GM12878 (cell line): ENCODE results near the gene C1QB. TPM values are rescaled to one million over a fixed set of nuclear protein-coding genes. Genes with fewer than 3 reads are reported as not detected.

Source experiments
- ATAC-seq: fragments of 200-7000 bp; cut with Tn5 transposase; 3 replicates; pipeline ENCODE4 v1.9.1; 2020; ENCODE audit warnings: mild to moderate bottlenecking, moderate library complexity
- BruUV-seq: library from RNA; stranded (reverse); fragments of 400-500 nt; replicated peaks from 2 replicates; lab custom pipeline; 2021; lab: Mats Ljungman, UMichigan
- CTCF ChIA-PET: fragments of 300-600 bp; sonication (Branson Sonifier 250); formaldehyde crosslinking; extraction: SDS; loops from one replicate; lab custom pipeline; 2021; ENCODE audit warnings: inconsistent platforms; lab: Yijun Ruan, JAX
- POLR2A ChIA-PET: fragments of 350-600 bp; formaldehyde crosslinking; extraction: SDS; loops from one replicate; lab custom pipeline; 2021; ENCODE audit warnings: inconsistent platforms; lab: Charles Lee
- RAD21 ChIA-PET: fragments of 300-600 bp; sonication (Branson Sonifier 250); formaldehyde crosslinking; loops from one replicate; lab custom pipeline; 2023; ENCODE audit warnings: antibody characterized with exemption; ENCODE audit not compliant: unreplicated experiment; lab: Charles Lee
- SMC1A ChIA-PET: fragments of 300-600 bp; sonication (Branson Sonifier 250); formaldehyde crosslinking; loops from one replicate; lab custom pipeline; 2023; ENCODE audit not compliant: unreplicated experiment, uncharacterized antibody; lab: Charles Lee
- DNase-seq: peaks from one replicate; pipeline ENCODE4 v3.0.0-alpha.2; 2011; ENCODE audit warnings: low read depth, low spot score
- FAIRE-seq: peaks from 3 replicates; lab custom pipeline; 2011; peaks lifted over from hg19 to GRCh38; lab: Jason Lieb, UNC
- H2AFZ ChIP-seq: 2 replicates; pipeline ENCODE4 v1.6.0; 2011; ENCODE audit warnings: low read depth, low read length, control low read depth; ENCODE audit not compliant: control insufficient read depth
- H3K27ac ChIP-seq: 2 replicates; pipeline ENCODE4 v1.5.1; 2011; ENCODE audit warnings: control low read depth; ENCODE audit not compliant: control insufficient read depth, insufficient read depth
- H3K27me3 ChIP-seq, 2 experiments: replicated peaks in 1 of 2; 2 replicates each; pipeline versions ENCODE4 v1.6.0 to v1.6.1; 2011; ENCODE audit warnings: low read length in 1 of 2; ENCODE audit not compliant: control insufficient read depth in 2 of 2, insufficient read depth in 2 of 2
- H3K36me3 ChIP-seq, 2 experiments: 2 replicates each; pipeline ENCODE4 v1.5.1; 2011; ENCODE audit warnings: low read length in 1 of 2; ENCODE audit not compliant: control insufficient read depth in 2 of 2, insufficient read depth in 2 of 2
- H3K4me1 ChIP-seq: 2 replicates; pipeline ENCODE4 v1.6.1; 2011; ENCODE audit warnings: mild to moderate bottlenecking, low read length, moderate library complexity, mixed read lengths; ENCODE audit not compliant: control insufficient read depth, insufficient read depth
- H3K4me2 ChIP-seq: 2 replicates; pipeline ENCODE4 v1.6.0; 2011; ENCODE audit warnings: control low read depth; ENCODE audit not compliant: control insufficient read depth, insufficient read depth
- H3K4me3 ChIP-seq: fragments of 200-600 bp; sonication (generic); 2 replicates; pipeline ENCODE4 v1.5.1; 2016
- H3K79me2 ChIP-seq: 2 replicates; pipeline ENCODE4 v1.6.0; 2011; ENCODE audit warnings: low read length; ENCODE audit not compliant: control insufficient read depth, insufficient read depth
- H3K9ac ChIP-seq: 2 replicates; pipeline ENCODE4 v1.8.0; 2011; ENCODE audit warnings: low read length, control low read depth, mixed read lengths; ENCODE audit not compliant: control insufficient read depth, insufficient read depth
- H3K9me3 ChIP-seq: replicated peaks from 3 replicates; pipeline ENCODE4 v1.5.1; 2011; ENCODE audit warnings: mild to moderate bottlenecking, low read length; ENCODE audit not compliant: control insufficient read depth, insufficient read depth
- H4K20me1 ChIP-seq: 2 replicates; pipeline ENCODE4 v1.6.0; 2011; ENCODE audit not compliant: control insufficient read depth, insufficient read depth
- LARP7 ChIP-seq: fragments of 450-650 bp; IDR thresholded peaks from 2 replicates; pipeline ENCODE4 v1.6.1; 2017; ENCODE audit warnings: mild to moderate bottlenecking
- WGBS: methylation state at CpG from one replicate; pipeline ENCODE4 v1.1.6; 2016; ENCODE audit warnings: low lambda C conversion rate; ENCODE audit not compliant: insufficient replicate concordance, insufficient coverage; ENCODE audit errors: missing lambda C conversion rate; 5-methylcytosine and 5-hydroxymethylcytosine counted together
- in situ Hi-C: fragments of 300-500 bp; cut with MboI; formaldehyde crosslinking; loops from 9 replicates; pipeline ENCODE4 v1.14.3; 2018; ENCODE audit warnings: mixed read lengths
- intact Hi-C: fragments of 100-400 bp; cut with micrococcal nuclease; formaldehyde crosslinking; loops from one replicate; pipeline ENCODE4 v1.14.2; 2022; ENCODE audit not compliant: unreplicated experiment
- polyA plus RNA-seq, 11 experiments: library from polyadenylated mRNA; depleted of rRNA in 4 of 11; unstranded in 6 of 11; stranded (reverse) in 5 of 11; fragments of >200 nt; fragmentation: Nextera tagmentation in 4 of 11; fragmentation: Illumina TruSeq in 1 of 11; extraction: Ambion mirVana in 4 of 11; extraction: Trizol in 1 of 11; gene quantifications; 1 replicate in 1 of 11; 2 replicates in 10 of 11; pipeline versions ENCODE4 v1.2.1 to v1.2.3, GENCODE V29; 2011 to 2016; ENCODE audit warnings: inconsistent platforms in 2 of 11, missing spikeins in 2 of 11, low read depth in 1 of 11
- total RNA-seq, 4 experiments: library from RNA; depleted of rRNA in 3 of 4; stranded (reverse); fragments of >200 nt in 3 of 4; fragmentation: Illumina TruSeq in 1 of 4; extraction: Trizol in 1 of 4; gene quantifications; 2 replicates each; pipeline versions ENCODE4 v1.2.1 to v1.2.3, GENCODE V29; 2013 to 2021
- TF ChIP-seq, protein P1 (sequence below), 3 experiments: IDR thresholded peaks in 2 of 3; conservative IDR thresholded peaks in 1 of 3; 2 replicates each; pipeline ENCODE4 v1.5.1; 2011; ENCODE audit warnings: low read depth in 3 of 3, low read length in 3 of 3, mild to moderate bottlenecking in 3 of 3, control low read depth in 2 of 3, moderate library complexity in 2 of 3, inconsistent platforms in 1 of 3, mixed read lengths in 1 of 3; ENCODE audit not compliant: control insufficient read depth in 2 of 3, insufficient read depth in 1 of 3; ENCODE audit errors: extremely low read depth in 1 of 3

Gene C1QB
- total and polyA plus RNA-seq, 10 of the 15 experiments (the other 5 are each of a cell fraction or from before 2014, with no cell fraction given): 0.62 TPM; not detected in 9

DNA sequence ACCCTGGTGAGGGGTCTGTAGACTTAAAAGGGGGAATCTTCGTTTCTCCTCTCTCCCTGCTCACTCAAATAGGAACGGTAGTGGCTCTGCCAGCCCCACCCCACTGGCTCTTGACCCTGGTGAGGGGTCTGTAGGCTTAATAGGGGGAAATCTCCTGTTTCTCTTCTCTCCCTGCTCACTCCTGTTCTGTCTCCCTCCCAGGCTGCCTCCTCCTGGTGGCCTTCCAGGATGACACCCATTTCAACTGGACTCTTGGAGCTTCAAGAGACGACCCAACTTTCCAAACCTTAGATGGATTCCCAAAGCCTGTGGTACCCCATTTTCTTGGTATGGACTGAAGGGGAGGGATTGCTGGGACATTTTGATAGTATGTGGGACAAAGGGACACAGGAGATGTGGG, 56.2 kb downstream of the C1QB start:
- intact Hi-C loops: no loop called here
- H3K4me2 ChIP-seq: no peak overlapping the region
- no peak for FAIRE-seq

More for the DNA sequence above, 56.2 kb downstream of the C1QB start:
- ATAC-seq: no peak
- H4K20me1 ChIP-seq: no peaks in the 10 kb centered on the region
- no peak for TF ChIP-seq LARP7
- TF ChIP-seq, protein P1, sequence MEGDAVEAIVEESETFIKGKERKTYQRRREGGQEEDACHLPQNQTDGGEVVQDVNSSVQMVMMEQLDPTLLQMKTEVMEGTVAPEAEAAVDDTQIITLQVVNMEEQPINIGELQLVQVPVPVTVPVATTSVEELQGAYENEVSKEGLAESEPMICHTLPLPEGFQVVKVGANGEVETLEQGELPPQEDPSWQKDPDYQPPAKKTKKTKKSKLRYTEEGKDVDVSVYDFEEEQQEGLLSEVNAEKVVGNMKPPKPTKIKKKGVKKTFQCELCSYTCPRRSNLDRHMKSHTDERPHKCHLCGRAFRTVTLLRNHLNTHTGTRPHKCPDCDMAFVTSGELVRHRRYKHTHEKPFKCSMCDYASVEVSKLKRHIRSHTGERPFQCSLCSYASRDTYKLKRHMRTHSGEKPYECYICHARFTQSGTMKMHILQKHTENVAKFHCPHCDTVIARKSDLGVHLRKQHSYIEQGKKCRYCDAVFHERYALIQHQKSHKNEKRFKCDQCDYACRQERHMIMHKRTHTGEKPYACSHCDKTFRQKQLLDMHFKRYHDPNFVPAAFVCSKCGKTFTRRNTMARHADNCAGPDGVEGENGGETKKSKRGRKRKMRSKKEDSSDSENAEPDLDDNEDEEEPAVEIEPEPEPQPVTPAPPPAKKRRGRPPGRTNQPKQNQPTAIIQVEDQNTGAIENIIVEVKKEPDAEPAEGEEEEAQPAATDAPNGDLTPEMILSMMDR (IDR thresholded peaks at IDR 0.05 in 2 of 3, conservative IDR thresholded peaks at IDR 0.05 in 1 of 3; ENCODE audit: control insufficient read depth in 2 of 3, extremely low read depth in 1 of 3, insufficient read depth in 1 of 3, low read depth in 3 of 3, low read length in 3 of 3): 0 out of 6 replicates have a peak, but pooled peaks of 1 of the 3 experiments have one; percentile 1
- TF ChIP-seq, all 136 proteins: peak for 1
- in situ Hi-C loops: loop anchor here (10.0 kb wide), 1 partner anchor 176 kb away; no protein-coding TSS in a partner anchor
- ChIA-PET POLR2A (no interaction called here), SMC1A (no interaction called here), CTCF (interaction anchor here (0.7 kb wide), 1 partner anchor 23 kb away, joined by 3 read pairs; no protein-coding TSS in a partner anchor), RAD21 (no interaction called here)
- Histone ChIP-seq H3K9ac (no peak overlapping the region), H3K4me3 (no peak overlapping the region), H3K9me3 (no peaks in the 10 kb centered on the region), H2AFZ (no peak overlapping the region), H3K36me3 (no peaks in the 10 kb centered on the region), H3K27me3 (peaks cover 3 to 16% of the 10 kb centered on the region in 2 experiments), H3K27ac (no peak overlapping the region), H3K4me1 (peaks cover 29% of the 10 kb centered on the region), H3K79me2 (no peaks in the 10 kb centered on the region)
- WGBS: 61% methylated on average over 3 of the region's 3 CpGs
- DNase-seq: no peak
- no TSS peak for BruUV-seq
